ENCODE measurements around the gene PIGBOS1.
"Not testable (repeated sequence)": the region's sequence is repeated elsewhere in the genome, so short reads cannot be mapped to it uniquely, and the experiment has no call there.

PIGBOS1 gene, protein sequence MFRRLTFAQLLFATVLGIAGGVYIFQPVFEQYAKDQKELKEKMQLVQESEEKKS

GRCh38 chr15:55318588-55319494, at the start of gene PIGBOS1, which contains the start of gene PIGB:
Gene PIGBOS1, minus strand, starts transcription at chr15:55319123. Its CDS starts 1,331 bp downstream, at chr15:55317792.
Gene PIGB, plus strand, starts transcription at chr15:55319222. Its CDS starts 29 bp downstream, at chr15:55319251.
- DNase-seq (ENCODE audit: low read depth, low spot score) = peak; percentile 93

GRCh38 chr15:55366981-55367380, 48.1 kb upstream of the PIGBOS1 start:
- DNase-seq (ENCODE audit: low read depth, low spot score) = no peak

GRCh38 chr15:55362641-55363040, 43.7 kb upstream of the PIGBOS1 start:
- no peak for DNase-seq (ENCODE audit: low read depth, low spot score)

- DNase-seq (ENCODE audit: low read depth, low spot score) = no peak
Measured at GRCh38 chr15:55361048-55361447, 42.1 kb upstream of the PIGBOS1 start.

DNA sequence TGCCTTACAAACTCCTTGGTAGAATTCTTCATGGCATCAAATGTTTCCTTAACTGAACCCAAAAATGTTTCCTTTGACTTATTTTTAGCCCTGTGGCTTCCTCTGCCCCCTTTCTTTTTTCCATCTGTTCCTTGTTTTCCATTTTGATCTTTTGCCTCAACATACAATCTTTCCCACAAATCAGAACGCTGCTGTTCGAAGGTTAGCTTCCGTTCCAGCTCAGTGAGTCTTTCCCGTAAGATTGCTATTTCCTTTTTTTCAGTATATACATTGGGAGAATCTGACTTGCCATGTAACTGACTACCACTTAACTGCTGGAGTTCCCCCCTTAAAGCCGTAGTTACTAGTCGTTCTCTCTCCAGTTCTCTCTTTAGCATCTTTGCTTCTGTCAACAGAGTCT, 41.3 kb upstream of the PIGBOS1 start:
- no peak for DNase-seq (ENCODE audit: low read depth, low spot score)

DNA sequence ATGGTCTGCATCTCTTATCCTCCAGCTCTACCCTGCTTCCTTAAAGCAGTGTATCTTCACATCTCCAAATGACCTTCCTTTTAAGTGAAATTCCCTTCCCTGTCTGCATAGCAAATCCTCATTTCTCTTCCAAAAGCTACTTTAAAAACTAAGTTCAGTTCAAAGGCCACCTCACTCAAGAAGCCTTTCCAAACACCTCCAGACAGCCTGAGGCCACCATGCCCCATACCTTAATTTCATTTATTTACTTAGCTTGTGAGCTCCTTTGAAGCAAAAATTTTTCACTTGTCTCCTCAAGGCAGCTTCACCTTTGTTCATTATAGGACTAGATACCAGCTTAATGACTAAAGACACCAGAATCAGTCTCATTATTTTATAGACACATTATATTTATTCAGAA, 39.5 kb upstream of the PIGBOS1 start:
- DNase-seq (ENCODE audit: low read depth, low spot score) = no peak

DNA sequence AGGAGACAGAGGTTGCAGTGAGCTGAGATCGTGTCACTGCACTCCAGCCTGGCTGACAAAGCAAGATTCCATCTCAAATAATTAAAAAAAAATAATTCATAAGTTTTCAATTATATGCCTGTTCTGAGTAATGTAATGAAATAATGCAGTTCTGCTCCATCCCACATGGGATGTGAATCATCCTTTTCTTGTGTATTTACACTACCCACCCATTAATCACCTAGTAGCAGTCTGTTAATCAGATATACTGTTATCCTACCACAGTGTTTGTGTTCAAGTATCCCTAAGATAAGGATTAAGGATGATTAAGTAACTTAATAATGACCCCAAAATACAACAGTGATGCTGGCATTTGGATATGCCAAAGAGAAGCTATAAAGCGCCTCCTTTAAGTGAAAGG, 38.9 kb upstream of the PIGBOS1 start:
- DNase-seq (ENCODE audit: low read depth, low spot score) = no peak

DNA sequence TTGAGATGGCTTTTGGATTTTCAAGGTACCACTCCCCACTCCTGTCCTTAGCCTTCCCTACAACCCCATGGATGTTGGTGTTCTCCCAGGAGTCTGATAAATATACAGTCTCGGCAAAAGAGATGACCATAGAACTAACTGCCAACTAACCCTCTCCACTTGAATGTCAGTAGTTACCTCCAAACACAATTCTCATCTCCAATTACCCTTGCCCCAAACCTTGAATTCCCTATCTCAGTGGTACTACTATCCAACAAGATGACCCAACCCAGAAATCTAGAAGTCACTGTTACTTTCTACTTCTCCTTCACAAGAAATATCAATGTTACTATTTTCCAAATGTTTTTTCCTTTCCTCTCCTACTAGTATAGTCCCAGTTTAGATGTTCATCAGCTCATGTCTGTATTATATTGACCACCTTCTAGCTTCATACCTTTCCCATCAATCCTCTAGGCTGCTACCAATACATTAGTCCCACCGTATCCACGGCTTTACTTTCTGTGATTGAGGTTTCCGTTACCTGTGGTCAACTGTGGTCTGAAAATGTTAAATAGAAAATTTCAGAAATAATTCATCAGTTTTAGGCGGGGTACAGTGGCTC, 38.2 kb upstream of the PIGBOS1 start:
- no peak for DNase-seq (ENCODE audit: low read depth, low spot score)

GRCh38 chr15:55353025-55353424, 34.1 kb upstream of the PIGBOS1 start:
- DNase-seq (ENCODE audit: low read depth, low spot score) = no peak

GRCh38 chr15:55349282-55349681, 30.4 kb upstream of the PIGBOS1 start:
- DNase-seq (ENCODE audit: low read depth, low spot score) = no peak

DNA sequence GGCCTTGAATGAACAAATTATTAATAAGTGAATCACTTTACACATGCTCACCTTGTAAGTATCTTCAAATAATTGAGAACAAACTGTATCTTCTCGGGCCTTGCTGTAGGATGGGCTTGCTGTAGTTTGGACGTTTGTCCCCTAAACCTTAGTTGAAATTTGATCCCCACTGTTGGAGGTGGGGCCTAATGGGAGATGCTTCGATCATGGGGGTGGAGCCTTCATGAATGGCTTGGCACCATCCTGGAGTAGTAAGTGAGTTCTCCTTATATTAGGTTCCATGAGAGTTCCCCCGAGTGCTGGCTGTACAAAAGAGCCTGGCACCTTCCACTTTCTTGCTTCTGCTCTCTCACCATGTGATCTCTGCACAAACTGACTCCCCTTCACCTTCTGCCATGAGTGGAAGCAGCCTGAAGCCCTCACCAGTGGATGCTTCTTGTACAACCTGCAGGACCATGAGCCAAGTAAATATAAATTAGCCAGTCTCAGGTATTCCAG, 29.4 kb upstream of the PIGBOS1 start:
- peak; percentile 29 for DNase-seq (ENCODE audit: low read depth, low spot score)

DNA sequence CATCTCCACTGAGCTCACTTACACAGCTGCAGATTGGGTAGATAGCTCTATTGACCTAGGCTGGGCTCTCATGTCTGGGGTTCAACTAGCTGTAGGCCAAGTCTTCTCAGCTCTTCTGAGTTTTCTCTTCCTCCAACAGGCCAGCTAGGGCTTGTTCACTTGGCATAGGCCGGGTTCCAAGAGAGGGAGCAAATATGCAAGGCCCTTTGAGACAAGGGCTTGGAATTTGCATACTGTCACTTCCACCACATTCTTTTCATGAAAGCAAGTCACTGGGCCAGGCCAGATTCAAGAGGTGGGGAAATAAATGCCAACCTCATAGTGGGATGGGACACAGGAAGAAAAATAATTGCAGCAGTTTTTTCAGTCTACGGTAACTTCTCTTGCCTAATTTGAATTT, 25.3 kb upstream of the PIGBOS1 start:
- DNase-seq (ENCODE audit: low read depth, low spot score) = peak; percentile 61

- DNase-seq (ENCODE audit: low read depth, low spot score) = no peak
Measured at GRCh38 chr15:55343168-55343567, 24.2 kb upstream of the PIGBOS1 start.

DNA sequence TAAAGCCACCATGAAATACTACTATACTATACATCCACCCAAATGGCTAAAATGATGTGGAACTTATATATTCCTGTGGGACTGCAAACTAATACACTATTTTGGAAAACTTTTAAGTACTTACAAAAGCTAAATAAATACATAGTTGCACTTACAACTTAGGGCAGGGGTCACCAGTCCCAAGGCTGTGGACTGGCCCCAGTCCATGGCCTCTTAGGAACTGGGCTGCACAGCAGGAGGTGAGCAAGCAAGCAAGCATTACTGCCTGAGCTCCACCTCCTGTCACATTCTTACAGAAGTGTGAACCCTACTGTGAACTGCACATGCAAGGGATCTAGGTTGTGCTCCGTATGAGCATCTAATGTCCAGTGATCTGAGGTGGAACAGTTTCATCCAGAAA, 18.2 kb upstream of the PIGBOS1 start:
- no peak for DNase-seq (ENCODE audit: low read depth, low spot score)

DNA sequence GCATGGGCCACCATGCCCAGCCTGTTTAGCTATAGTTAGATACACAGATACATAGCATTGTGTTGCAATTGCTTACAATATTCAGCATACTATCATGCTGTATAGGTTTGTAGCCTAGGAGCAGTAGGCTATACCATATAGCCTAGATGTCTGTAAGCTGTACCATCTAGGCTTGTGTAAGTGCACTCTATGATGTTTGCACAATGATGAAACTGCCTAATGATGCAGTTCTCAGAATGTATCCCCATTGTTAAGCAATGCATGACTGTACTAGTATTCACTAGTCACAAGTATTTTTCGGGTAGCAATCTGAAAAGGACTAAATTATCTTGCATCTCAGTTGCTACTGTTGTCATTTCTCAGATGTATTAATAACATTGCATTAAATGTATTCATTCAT, 16.1 kb upstream of the PIGBOS1 start:
- no peak for DNase-seq (ENCODE audit: low read depth, low spot score)

GRCh38 chr15:55334371-55334770, 15.4 kb upstream of the PIGBOS1 start:
- no peak for DNase-seq (ENCODE audit: low read depth, low spot score)

DNA sequence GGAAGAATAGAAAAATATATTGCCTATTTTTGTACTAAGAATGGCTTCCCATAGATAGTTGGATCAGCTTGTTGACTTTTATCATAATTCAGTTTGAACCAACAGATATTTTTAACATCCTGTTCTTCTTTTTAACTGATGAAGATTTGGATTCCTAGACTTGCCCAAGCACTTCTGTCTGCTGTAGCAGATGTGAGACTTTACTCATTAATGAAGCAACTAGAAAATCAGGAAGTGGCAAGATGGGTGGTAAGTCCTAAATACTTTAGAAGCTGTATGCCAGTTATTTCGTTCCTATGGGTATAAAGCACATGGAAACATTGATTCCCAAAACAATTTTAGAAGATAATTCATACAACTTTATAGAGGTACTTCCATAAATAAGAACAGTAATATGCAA, 8.5 kb upstream of the PIGBOS1 start:
- DNase-seq (ENCODE audit: low read depth, low spot score) = no peak

- no peak for DNase-seq (ENCODE audit: low read depth, low spot score)
Measured at GRCh38 chr15:55322467-55322866, 3.5 kb upstream of the PIGBOS1 start.

DNA sequence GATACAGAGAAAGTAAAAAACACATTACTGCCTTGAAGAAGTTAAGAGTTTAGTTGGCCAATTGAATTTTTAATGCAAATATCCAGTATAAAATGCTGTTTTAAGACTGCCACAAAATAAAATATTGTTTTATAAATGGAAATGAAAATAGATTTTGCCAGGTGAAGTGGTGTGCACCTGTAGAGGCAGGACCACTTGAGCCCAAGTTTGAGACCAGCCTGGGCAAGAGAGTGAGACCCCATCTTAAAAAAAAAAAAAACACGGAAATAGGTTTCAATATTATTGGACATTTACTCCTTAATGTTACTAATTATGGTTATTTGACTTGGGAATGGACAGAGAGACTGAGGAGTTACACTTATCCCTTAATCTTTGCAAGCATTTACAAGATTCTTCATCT, 2.0 kb upstream of the PIGBOS1 start:
- DNase-seq (ENCODE audit: low read depth, low spot score) = no peak

- DNase-seq (ENCODE audit: low read depth, low spot score) = no peak
Measured at GRCh38 chr15:55320238-55320550, 1.3 kb upstream of the PIGBOS1 start.

DNA sequence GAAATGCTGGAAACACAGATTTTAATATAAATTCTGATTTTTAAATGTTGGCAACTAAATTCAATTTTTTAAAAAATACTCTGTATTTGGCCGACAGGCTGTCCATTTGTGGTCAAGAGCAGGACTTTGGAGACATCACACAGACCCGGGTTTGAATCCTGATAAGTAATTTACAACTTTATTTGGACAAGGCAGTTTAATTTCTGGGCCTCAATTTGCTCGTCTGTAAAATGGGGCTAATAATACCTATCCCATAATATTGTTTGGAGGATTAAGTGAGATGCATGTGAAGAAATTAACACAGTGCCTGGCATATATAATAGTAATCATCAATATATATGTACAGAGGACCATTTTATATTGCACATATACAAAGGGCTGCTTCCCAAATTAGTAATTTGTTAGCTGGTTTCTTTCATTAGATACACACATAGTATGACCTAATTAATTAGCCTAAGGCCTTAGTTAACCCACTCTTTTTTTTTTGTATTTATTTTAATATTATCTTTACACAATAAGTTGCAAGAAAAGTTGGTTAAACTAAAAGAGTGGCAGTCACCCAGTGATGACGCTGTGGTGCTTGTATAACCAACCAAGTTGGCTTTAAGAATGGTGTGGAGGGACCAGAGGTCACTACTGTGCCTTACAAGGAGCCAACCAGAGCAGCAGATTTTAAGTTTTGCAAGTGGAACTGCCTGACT, 764 bp upstream of the PIGBOS1 start:
- DNase-seq (ENCODE audit: low read depth, low spot score) = no peak

DNA sequence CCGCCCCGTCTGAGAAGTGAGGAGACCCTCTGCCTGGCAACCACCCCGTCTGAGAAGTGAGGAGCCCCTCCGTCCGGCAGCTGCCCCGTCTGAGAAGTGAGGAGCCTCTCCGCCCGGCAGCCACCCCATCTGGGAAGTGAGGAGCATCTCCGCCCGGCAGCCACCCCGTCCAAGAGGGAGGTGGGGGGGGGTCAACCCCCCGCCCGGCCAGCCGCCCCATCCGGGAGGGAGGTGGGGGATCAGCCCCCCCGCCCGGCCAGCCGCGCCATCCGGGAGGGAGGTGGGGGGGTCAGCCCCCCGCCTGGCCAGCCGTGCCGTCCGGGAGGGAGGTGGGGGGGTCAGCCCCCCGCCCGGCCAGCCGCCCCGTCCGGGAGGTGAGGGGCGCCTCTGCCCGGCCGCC, 16.1 kb downstream of the PIGBOS1 start:
- not testable (repeated sequence) for DNase-seq (ENCODE audit: low read depth, low spot score)

Measured in ELF-1 (cell line).